Progenitor cell of endocrine pancreas (in vitro differentiated cells): ENCODE results near the gene KCNQ1. TPM values are rescaled to one million over a fixed set of nuclear protein-coding genes. Genes with fewer than 3 reads are reported as not detected.

Experiments
- DNase-seq: peaks from one replicate; pipeline ENCODE4 v3.0.0; 2021; ENCODE audit warnings: low spot score; ENCODE audit not compliant: unreplicated experiment
- H3K27ac Mint-ChIP-seq: 2 replicates; pipeline ENCODE4 v1.8.0; 2021; ENCODE audit warnings: mild to moderate bottlenecking, moderate library complexity, mixed read lengths
- H3K27me3 Mint-ChIP-seq: 2 replicates; pipeline ENCODE4 v1.8.0; 2021; ENCODE audit warnings: mixed read lengths
- H3K36me3 Mint-ChIP-seq: 2 replicates; pipeline ENCODE4 v1.8.0; 2022; ENCODE audit warnings: mixed read lengths; ENCODE audit not compliant: insufficient read depth
- H3K4me1 Mint-ChIP-seq: 2 replicates; pipeline ENCODE4 v1.8.0; 2021; ENCODE audit warnings: low read depth, mixed read lengths
- H3K4me3 Mint-ChIP-seq: 2 replicates; pipeline ENCODE4 v1.8.0; 2021; ENCODE audit warnings: low read depth, mild to moderate bottlenecking, moderate library complexity, mixed read lengths
- H3K9me3 Mint-ChIP-seq: 2 replicates; pipeline ENCODE4 v1.8.0; 2021; ENCODE audit warnings: low read depth, mixed read lengths
- CTCF ChIP-seq: fragments of 200-600 bp; sonication (generic); IDR thresholded peaks from one replicate; pipeline ENCODE4 v1.5.0; 2021; ENCODE audit warnings: antibody characterized with exemption, mild to moderate bottlenecking; ENCODE audit not compliant: unreplicated experiment
- total RNA-seq: library from RNA; stranded (reverse); gene quantifications from 2 replicates; pipeline ENCODE4 v1.2.1, GENCODE V29; 2021

The KCNQ1 gene
- total RNA-seq, 1 donor from 2014 or later: 3.3 TPM

- Mint-ChIP-seq H3K27me3 (no peaks in the 10 kb centered on the region), H3K27ac (peak overlapping the region; percentile 67), H3K9me3 (peaks cover 31% of the 10 kb centered on the region), H3K36me3 (peaks cover 66% of the 10 kb centered on the region), H3K4me1 (peaks cover 4% of the 10 kb centered on the region), H3K4me3 (no peak overlapping the region)
- no peak for DNase-seq
- no peak for TF ChIP-seq CTCF
These were observed 211.2 kb downstream of the KCNQ1 start for GRCh38 chr11:2655834-2656622.

- H3K4me1 Mint-ChIP-seq: peaks cover 4% of the 10 kb centered on the region
- no peak for DNase-seq
- no peak overlapping the region for H3K4me3 Mint-ChIP-seq
- TF ChIP-seq CTCF: no peak
- H3K36me3 Mint-ChIP-seq: peaks cover 64% of the 10 kb centered on the region
- H3K9me3 Mint-ChIP-seq: peaks cover 27% of the 10 kb centered on the region
- no peaks in the 10 kb centered on the region for H3K27me3 Mint-ChIP-seq
- peak overlapping the region; percentile 8 for H3K27ac Mint-ChIP-seq
These were observed 212.1 kb downstream of the KCNQ1 start for GRCh38 chr11:2656859-2657258.

- Mint-ChIP-seq H3K9me3 (peaks cover 30% of the 10 kb centered on the region), H3K27me3 (no peaks in the 10 kb centered on the region), H3K4me1 (peaks cover 4% of the 10 kb centered on the region), H3K36me3 (peaks cover 65% of the 10 kb centered on the region), H3K27ac (peak overlapping the region; percentile 71), H3K4me3 (no peak overlapping the region)
- no peak for TF ChIP-seq CTCF
- DNase-seq: no peak
These were observed 213.0 kb downstream of the KCNQ1 start for GRCh38 chr11:2657697-2658284.

- Mint-ChIP-seq H3K4me1 (no peaks in the 10 kb centered on the region), H3K36me3 (peaks cover 68% of the 10 kb centered on the region), H3K27ac (no peak overlapping the region), H3K27me3 (no peaks in the 10 kb centered on the region), H3K9me3 (peaks cover 32% of the 10 kb centered on the region), H3K4me3 (no peak overlapping the region)
- no peak for TF ChIP-seq CTCF
- no peak for DNase-seq
These were observed 215.6 kb downstream of the KCNQ1 start for GRCh38 chr11:2660357-2660939.

- H3K27ac Mint-ChIP-seq: peak overlapping the region; percentile 49
- H3K4me1 Mint-ChIP-seq: no peaks in the 10 kb centered on the region
- H3K27me3 Mint-ChIP-seq: no peaks in the 10 kb centered on the region
- no peak for TF ChIP-seq CTCF
- no peak overlapping the region for H3K4me3 Mint-ChIP-seq
- H3K9me3 Mint-ChIP-seq: peaks cover 32% of the 10 kb centered on the region
- DNase-seq: no peak
- peaks cover 62% of the 10 kb centered on the region for H3K36me3 Mint-ChIP-seq
These were observed 216.6 kb downstream of the KCNQ1 start for GRCh38 chr11:2661173-2662023.
